A549 treated with GW870086 at 1 μM for 4 hours (cell line): ENCODE measurements around the gene BCL3. TPM values are rescaled to one million over a fixed set of nuclear protein-coding genes. Genes with fewer than 3 reads are reported as not detected.

Source experiments
- total RNA-seq: library from RNA; stranded (reverse); fragments of 200-300 nt; extraction: Qiagen RNA extraction; gene quantifications from 5 replicates; pipeline ENCODE4 v1.2.3, GENCODE V29; 2022; ENCODE audit warnings: low read depth

The BCL3 gene, protein sequence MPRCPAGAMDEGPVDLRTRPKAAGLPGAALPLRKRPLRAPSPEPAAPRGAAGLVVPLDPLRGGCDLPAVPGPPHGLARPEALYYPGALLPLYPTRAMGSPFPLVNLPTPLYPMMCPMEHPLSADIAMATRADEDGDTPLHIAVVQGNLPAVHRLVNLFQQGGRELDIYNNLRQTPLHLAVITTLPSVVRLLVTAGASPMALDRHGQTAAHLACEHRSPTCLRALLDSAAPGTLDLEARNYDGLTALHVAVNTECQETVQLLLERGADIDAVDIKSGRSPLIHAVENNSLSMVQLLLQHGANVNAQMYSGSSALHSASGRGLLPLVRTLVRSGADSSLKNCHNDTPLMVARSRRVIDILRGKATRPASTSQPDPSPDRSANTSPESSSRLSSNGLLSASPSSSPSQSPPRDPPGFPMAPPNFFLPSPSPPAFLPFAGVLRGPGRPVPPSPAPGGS
- total RNA-seq, result 38.4 to 70.3 TPM (median 61.0 TPM) in 5 replicates

GRCh38 chr19:44748426-44749254, at the start of gene BCL3:
Gene BCL3 (plus strand): TSS chr19:44748708. CDS start chr19:44748791, 83 bp downstream.

GRCh38 chr19:44777715-44778347, 29.3 kb downstream of the BCL3 start, which contains the start of gene CBLC:
Gene CBLC (plus strand): TSS chr19:44777890. CDS start chr19:44777932, 42 bp downstream.

DNA sequence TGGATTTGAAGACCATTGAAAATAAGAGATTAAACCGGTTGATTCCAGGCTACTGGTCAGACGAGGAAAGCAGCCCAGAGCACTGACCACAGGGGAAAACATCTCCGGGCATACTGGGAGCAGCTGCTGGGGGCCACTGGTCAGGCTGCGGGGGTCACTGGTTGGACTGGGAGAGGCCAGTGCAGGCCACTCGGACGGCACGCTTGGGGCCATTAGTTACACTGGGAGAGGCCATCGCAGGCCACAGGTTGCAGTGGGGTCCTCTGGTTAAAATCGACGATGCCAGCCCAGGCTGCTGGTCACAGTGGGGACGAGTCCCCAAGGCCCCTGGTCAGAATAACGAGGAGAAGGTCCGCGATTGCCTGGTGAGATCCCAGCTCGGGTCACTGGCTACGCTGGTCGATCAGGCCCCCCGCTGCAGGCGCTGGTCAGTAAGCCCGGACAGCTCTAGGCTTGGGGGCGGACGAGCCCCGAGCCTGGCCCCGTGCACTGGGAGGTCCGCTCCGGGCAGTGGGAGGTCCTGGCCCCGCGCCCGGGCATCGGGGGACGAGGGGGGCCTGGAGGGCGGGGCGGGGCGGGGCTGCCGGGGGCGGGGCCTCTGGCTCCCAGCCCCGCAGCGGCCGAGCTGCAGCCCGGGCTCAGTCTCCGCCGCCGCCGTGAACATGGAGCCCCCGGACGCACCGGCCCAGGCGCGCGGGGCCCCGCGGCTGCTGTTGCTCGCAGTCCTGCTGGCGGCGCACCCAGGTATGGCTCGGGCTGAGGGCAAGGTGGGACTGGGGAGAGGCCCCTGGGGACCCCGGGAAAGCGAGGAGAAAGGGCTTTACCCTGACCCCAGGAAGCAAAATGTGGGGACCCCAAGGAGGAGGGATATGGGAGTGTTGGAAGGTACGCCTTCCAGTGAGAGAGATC, 60.2 kb downstream of the BCL3 start, which contains the start of gene BCAM:
Gene BCAM (plus strand): TSS at position 641 of the 909 bp plus-strand sequence. CDS start 22 bp downstream, at position 663.

Other genes starting within 250 kb of the BCL3 start
- 8.0 to 9.3 TPM (median 8.1 TPM) in 5 replicates for gene ZNF180, start 248.2 kb upstream of the BCL3 start, total RNA-seq
- gene CEACAM20, start 219.0 kb upstream of the BCL3 start, total RNA-seq, result 0.10 TPM in 1 of 5 replicates, not detected in the others
- 0.41 to 0.66 TPM (median 0.59 TPM) in 5 replicates for gene IGSF23, start 135.1 kb upstream of the BCL3 start, total RNA-seq
- 106 to 117 TPM (median 111 TPM) in 5 replicates for gene PVR, start 104.8 kb upstream of the BCL3 start, total RNA-seq
- 7.3 to 10.3 TPM (median 9.3 TPM) in 5 replicates for gene CEACAM19, start 77.2 kb upstream of the BCL3 start, total RNA-seq
- 0.10 to 0.12 TPM (median 0.11 TPM) in 3 of 5 replicates, not detected in the others for gene CEACAM16, start 49.6 kb upstream of the BCL3 start, total RNA-seq
- not detected in 5 replicates for gene CBLC, start 29.2 kb downstream of the BCL3 start, total RNA-seq
- gene BCAM, start 60.4 kb downstream of the BCL3 start, total RNA-seq, result 64.5 to 83.6 TPM (median 79.2 TPM) in 5 replicates
- gene NECTIN2, start 97.6 kb downstream of the BCL3 start, total RNA-seq, result 66.5 to 83.2 TPM (median 79.6 TPM) in 5 replicates
- gene TOMM40, start 142.5 kb downstream of the BCL3 start, total RNA-seq, result 187 to 262 TPM (median 238 TPM) in 5 replicates
- gene APOE, start 157.1 kb downstream of the BCL3 start, total RNA-seq, result 13.6 to 18.6 TPM (median 13.8 TPM) in 5 replicates
- 111 to 136 TPM (median 124 TPM) in 5 replicates for gene APOC1, start 165.9 kb downstream of the BCL3 start, total RNA-seq
- not detected in 5 replicates for gene APOC4, start 193.5 kb downstream of the BCL3 start, total RNA-seq
- gene APOC2, start 197.3 kb downstream of the BCL3 start, total RNA-seq, result 0.24 TPM in 1 of 5 replicates, not detected in the others
- gene CLPTM1, start 206.7 kb downstream of the BCL3 start, total RNA-seq, result 130 to 177 TPM (median 172 TPM) in 5 replicates